GM18511 (cell line): ENCODE measurements around the gene APOL1.

ENCODE experiments used
- ATAC-seq: cut with Tn5 transposase; IDR thresholded peaks from one replicate; pipeline ENCODE4 v1.9.1; 2021; ENCODE audit warnings: mild to moderate bottlenecking, moderate library complexity; ENCODE audit not compliant: unreplicated experiment

APOL1 gene

GRCh38 chr22:36305813-36306212, 52.9 kb downstream of the APOL1 start:
- ATAC-seq: no peak

- ATAC-seq: no peak
Observed at GRCh38 chr22:36306227-36306626, 53.3 kb downstream of the APOL1 start.

- ATAC-seq: no peak
Observed at GRCh38 chr22:36308880-36309279, 55.9 kb downstream of the APOL1 start.

GRCh38 chr22:36311386-36312085, 58.6 kb downstream of the APOL1 start:
- ATAC-seq: no peak

- no peak for ATAC-seq
Observed at GRCh38 chr22:36315325-36315724, 62.4 kb downstream of the APOL1 start.

GRCh38 chr22:36316419-36316818, 63.5 kb downstream of the APOL1 start:
- ATAC-seq: no peak
